ENCODE results near the gene NUP85. TPM values are rescaled to one million over a fixed set of nuclear protein-coding genes. Genes with fewer than 3 reads are reported as not detected.
A peak's percentile ranks its signal among the peaks of the same experiment; 100 is the strongest.
"Not testable (repeated sequence)": the region's sequence is repeated elsewhere in the genome, so short reads cannot be mapped to it uniquely, and the experiment has no call there.

The NUP85 gene
- 21.2 TPM for total RNA-seq
- long read RNA-seq, transcript NUP85-201 (19 exons, 2,121 nt): major isoform, 23 of 32 reads
- long read RNA-seq, partial matches to known transcripts: 3 of 32 reads
- long read RNA-seq, other reads (novel, unspliced or antisense): 5 of 32 reads

GRCh38 chr17:75205037-75205792 is at the start of gene NUP85:
Gene NUP85 (plus strand): TSS chr17:75205679. CDS start chr17:75205762, 83 bp downstream.
- Histone ChIP-seq H3K4me1 (peaks cover 37% of the 10 kb centered on the region), H3K27ac (replicated peaks) (peak within 1 kb of the TSS; percentile 98), H3K9me3 (replicated peaks) (no peaks in the 10 kb centered on the region), H3K27me3 (ENCODE audit: low read depth) (no peaks in the 10 kb centered on the region), H3K36me3 (peaks cover 18% of the 10 kb centered on the region), H3K4me3 (peak within 1 kb of the TSS; percentile 98)
- DNase-seq: peak; percentile 95
- no peak for TF ChIP-seq CTCF (IDR thresholded peaks at IDR 0.05; ENCODE audit: borderline replicate concordance)
- intact Hi-C loops (cut with micrococcal nuclease): no loop called here

GRCh38 chr17:75158480-75158879 is 47.0 kb upstream of the NUP85 start:
- H3K27ac ChIP-seq (replicated peaks); intact Hi-C loops (cut with micrococcal nuclease); H3K36me3 ChIP-seq; H3K27me3 ChIP-seq (ENCODE audit: low read depth); DNase-seq; H3K9me3 ChIP-seq (replicated peaks); H3K4me3 ChIP-seq: not testable (repeated sequence)
- H3K4me1 ChIP-seq: peaks cover 12% of the 10 kb centered on the region

DNA sequence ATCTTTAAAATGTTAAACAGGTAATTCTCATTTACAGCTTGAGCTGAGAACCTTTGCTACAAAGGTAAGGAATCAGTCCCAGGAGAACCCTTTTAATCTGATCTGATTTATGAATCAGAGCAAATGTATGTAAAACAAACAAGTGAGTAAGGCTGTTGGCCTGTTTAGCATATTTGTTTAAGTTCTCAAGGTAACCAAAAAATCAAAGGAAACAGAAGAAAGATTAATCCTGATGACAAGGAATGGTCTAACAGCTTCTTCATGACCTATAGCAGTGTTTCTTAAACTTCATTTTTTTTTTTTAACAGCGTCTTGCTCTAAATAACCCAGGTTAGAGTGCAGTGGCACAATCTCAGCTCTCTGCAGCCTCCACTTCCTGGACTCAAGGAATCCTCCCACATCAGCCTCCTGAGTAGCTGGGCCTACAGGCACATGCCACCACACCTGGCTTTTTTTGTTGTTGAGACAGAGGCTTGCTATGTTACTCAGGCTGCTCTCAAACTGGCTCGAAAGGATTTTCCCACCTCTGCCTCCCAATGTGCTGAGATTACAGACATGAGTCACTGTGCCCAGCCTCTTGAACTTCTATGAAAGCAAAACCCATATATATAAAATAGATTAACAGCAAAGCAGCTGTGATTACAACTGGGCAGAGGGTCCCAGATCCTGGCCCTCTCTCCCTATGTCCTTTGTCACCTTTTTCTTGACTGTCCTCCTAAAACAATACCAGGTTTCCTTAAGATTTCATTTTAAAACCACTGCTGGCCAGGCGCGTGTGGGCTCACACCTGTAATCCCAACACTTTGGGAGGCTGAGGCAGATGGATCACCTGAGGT is 46.1 kb upstream of the NUP85 start:
- TF ChIP-seq CTCF (IDR thresholded peaks at IDR 0.05; ENCODE audit: borderline replicate concordance): no peak
- H3K4me3 ChIP-seq: no peak overlapping the region
- H3K27ac ChIP-seq (replicated peaks): no peak overlapping the region
- peaks cover 5% of the 10 kb centered on the region for H3K4me1 ChIP-seq
- no peaks in the 10 kb centered on the region for H3K9me3 ChIP-seq (replicated peaks)
- H3K27me3 ChIP-seq (ENCODE audit: low read depth): no peaks in the 10 kb centered on the region
- no peak for DNase-seq
- H3K36me3 ChIP-seq: peaks cover 10% of the 10 kb centered on the region
- intact Hi-C loops (cut with micrococcal nuclease): no loop called here

DNA sequence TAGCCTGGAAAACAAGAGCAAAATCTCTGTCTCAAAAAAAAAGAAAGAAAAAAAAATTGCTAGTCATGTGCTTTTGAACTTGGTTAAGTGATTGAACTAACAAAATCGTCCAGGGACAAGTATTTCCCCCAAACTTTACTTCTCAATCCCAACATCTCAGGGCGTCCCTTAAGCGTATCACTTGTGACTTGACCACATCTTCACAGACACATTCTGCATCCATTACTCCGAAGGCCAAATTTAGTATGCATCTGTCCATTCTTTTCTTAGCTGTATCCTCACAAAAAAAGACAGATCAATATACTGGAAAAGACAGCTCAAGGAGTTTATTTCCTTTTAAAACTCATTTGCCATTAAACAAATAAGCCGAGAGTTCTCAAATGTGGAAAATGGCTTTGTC is 45.3 kb upstream of the NUP85 start:
- intact Hi-C loops (cut with micrococcal nuclease): no loop called here
- Histone ChIP-seq H3K27me3 (ENCODE audit: low read depth) (no peaks in the 10 kb centered on the region), H3K9me3 (replicated peaks) (no peaks in the 10 kb centered on the region), H3K36me3 (peaks cover 18% of the 10 kb centered on the region), H3K4me1 (no peaks in the 10 kb centered on the region), H3K4me3 (no peak overlapping the region), H3K27ac (replicated peaks) (no peak overlapping the region)
- DNase-seq: no peak
- no peak for TF ChIP-seq CTCF (IDR thresholded peaks at IDR 0.05; ENCODE audit: borderline replicate concordance)

- Histone ChIP-seq H3K4me3 (no peak overlapping the region), H3K36me3 (peaks cover 45% of the 10 kb centered on the region), H3K4me1 (no peaks in the 10 kb centered on the region), H3K9me3 (replicated peaks) (no peaks in the 10 kb centered on the region), H3K27me3 (ENCODE audit: low read depth) (no peaks in the 10 kb centered on the region), H3K27ac (replicated peaks) (no peak overlapping the region)
- intact Hi-C loops (cut with micrococcal nuclease): no loop called here
- no peak for DNase-seq
- no peak for TF ChIP-seq CTCF (IDR thresholded peaks at IDR 0.05; ENCODE audit: borderline replicate concordance)
Observed at GRCh38 chr17:75163074-75163473, 42.4 kb upstream of the NUP85 start.

GRCh38 chr17:75164606-75165005 is 40.9 kb upstream of the NUP85 start:
- intact Hi-C loops (cut with micrococcal nuclease); H3K4me3 ChIP-seq; H3K4me1 ChIP-seq; H3K27me3 ChIP-seq (ENCODE audit: low read depth); H3K9me3 ChIP-seq (replicated peaks); DNase-seq; H3K27ac ChIP-seq (replicated peaks): not testable (repeated sequence)
- peaks cover 58% of the 10 kb centered on the region for H3K36me3 ChIP-seq
